Adrenal gland (tissue), 12 donors: ENCODE measurements around the gene ABCC5. TPM values are rescaled to one million over a fixed set of nuclear protein-coding genes. Genes with fewer than 3 reads are reported as not detected.

ENCODE experiments used
- DNase-seq, 7 donors: peaks; one replicate each; pipeline ENCODE4 v3.0.0-alpha.2; 2019 to 2020
- H3K27ac ChIP-seq, 5 donors: fragments of 200-600 bp; sonication (generic) in 4 of 5; 1 replicate in 3 of 5; 2 replicates in 2 of 5; pipeline versions ENCODE4 v1.5.1 to v1.8.0; 2016 to 2020; ENCODE audit warnings: mild to moderate bottlenecking in 1 of 5
- H3K27me3 ChIP-seq: fragments of 200-600 bp; 2 replicates; pipeline ENCODE4 v1.8.0; 2021
- H3K36me3 ChIP-seq, 2 donors: fragments of 200-600 bp; replicated peaks in 1 of 2; 1 replicate in 1 of 2; 2 replicates in 1 of 2; pipeline versions ENCODE4 v1.5.1 to v1.8.0; 2018 to 2022
- H3K4me1 ChIP-seq, 2 donors: fragments of 200-600 bp; replicated peaks in 1 of 2; 1 replicate in 1 of 2; 2 replicates in 1 of 2; pipeline versions ENCODE4 v1.5.1 to v1.8.0; 2018 to 2021
- H3K4me3 ChIP-seq, 4 donors: fragments of 200-600 bp; sonication (generic) in 3 of 4; one replicate each; pipeline ENCODE4 v1.5.1; 2016 to 2018
- H3K9me3 ChIP-seq, 3 donors: fragments of 200-600 bp; sonication (generic) in 1 of 3; replicated peaks in 1 of 3; 1 replicate in 2 of 3; 2 replicates in 1 of 3; pipeline versions ENCODE4 v1.5.1 to v1.8.0; 2016 to 2021
- POLR2A ChIP-seq, 2 donors: fragments of 450-650 bp; IDR thresholded peaks; one replicate each; pipeline ENCODE4 v1.6.1; 2017; ENCODE audit warnings: antibody characterized with exemption in 2 of 2, mild to moderate bottlenecking in 2 of 2, moderate library complexity in 1 of 2
- WGBS, 4 donors: extraction: QIAGEN DNeasy Blood & Tissue Kit in 2 of 4; methylation state at CpG; one replicate each; pipeline versions ENCODE4 v1.1.5 to v1.1.7; 2013 to 2017; 5-methylcytosine and 5-hydroxymethylcytosine counted together
- intact Hi-C, 2 donors: fragments of 100-400 bp; cut with DNase I; formaldehyde crosslinking; loops; one replicate each; pipeline versions ENCODE4 v1.14.1 to v1.15.0; 2022 to 2023
- polyA plus RNA-seq, 3 donors: library from polyadenylated mRNA; stranded (reverse); fragments of 200-250 nt in 2 of 3; fragments of 350-450 nt in 1 of 3; fragmentation: Illumina TruSeq in 1 of 3; extraction: RNeasy Lipid Tissue Mini Kit (QIAGEN cat#74804) in 1 of 3; gene quantifications; one replicate each; pipeline ENCODE4 v1.2.3, GENCODE V29; 2013 to 2014
- total RNA-seq, 9 donors: library from RNA; depleted of rRNA in 4 of 9; stranded (reverse); fragments of >200 nt in 4 of 9; fragments of 120-200 nt in 1 of 9; fragmentation: NEBNext Ultra II Directional in 1 of 9; extraction: Animal tissue kit (Norgen Biotek cat#: 25700) in 1 of 9; gene quantifications; one replicate each; pipeline versions ENCODE4 v1.1.0 to v1.2.4, GENCODE V29; 2013 to 2023
- TF ChIP-seq, protein P1 (sequence below), 6 experiments: fragments of 450-650 bp in 4 of 6; fragments of 200-600 bp in 2 of 6; sonication (generic) in 1 of 6; IDR thresholded peaks; 1 replicate in 5 of 6; 2 replicates in 1 of 6; pipeline versions ENCODE4 v1.5.1 to v1.8.0; 2016 to 2021; ENCODE audit warnings: antibody characterized with exemption in 6 of 6, mild to moderate bottlenecking in 2 of 6, moderate library complexity in 1 of 6
- donor health status: healthy with polysubstance abuse.
- donor health status: Bipolar disorder and iron deficiency.
- donor health status: DM: yes; HTN: yes; CAD: no.
- donor health status: DM: no; HTN: no; CAD: no.
- donor health status: DM: no; HTN: no; CAD: no.
- donor health status: DM: yes; HTN: yes; CAD: no.

ABCC5 gene
- total and polyA plus RNA-seq, 12 donors, result 11.4 to 53.9 (median 25.0) TPM

GRCh38 chr3:183907176-183907575 is 110.5 kb downstream of the ABCC5 start:
- Histone ChIP-seq H3K27me3 (no peaks in the 10 kb centered on the region), H3K27ac (no peak overlapping the region), H3K36me3 (no peaks in the 10 kb centered on the region), H3K4me3 (no peak overlapping the region), H3K4me1 (no peaks in the 10 kb centered on the region), H3K9me3 (no peaks in the 10 kb centered on the region)
- intact Hi-C loops, result no loop called here
- TF ChIP-seq, protein P1, sequence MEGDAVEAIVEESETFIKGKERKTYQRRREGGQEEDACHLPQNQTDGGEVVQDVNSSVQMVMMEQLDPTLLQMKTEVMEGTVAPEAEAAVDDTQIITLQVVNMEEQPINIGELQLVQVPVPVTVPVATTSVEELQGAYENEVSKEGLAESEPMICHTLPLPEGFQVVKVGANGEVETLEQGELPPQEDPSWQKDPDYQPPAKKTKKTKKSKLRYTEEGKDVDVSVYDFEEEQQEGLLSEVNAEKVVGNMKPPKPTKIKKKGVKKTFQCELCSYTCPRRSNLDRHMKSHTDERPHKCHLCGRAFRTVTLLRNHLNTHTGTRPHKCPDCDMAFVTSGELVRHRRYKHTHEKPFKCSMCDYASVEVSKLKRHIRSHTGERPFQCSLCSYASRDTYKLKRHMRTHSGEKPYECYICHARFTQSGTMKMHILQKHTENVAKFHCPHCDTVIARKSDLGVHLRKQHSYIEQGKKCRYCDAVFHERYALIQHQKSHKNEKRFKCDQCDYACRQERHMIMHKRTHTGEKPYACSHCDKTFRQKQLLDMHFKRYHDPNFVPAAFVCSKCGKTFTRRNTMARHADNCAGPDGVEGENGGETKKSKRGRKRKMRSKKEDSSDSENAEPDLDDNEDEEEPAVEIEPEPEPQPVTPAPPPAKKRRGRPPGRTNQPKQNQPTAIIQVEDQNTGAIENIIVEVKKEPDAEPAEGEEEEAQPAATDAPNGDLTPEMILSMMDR (IDR thresholded peaks at IDR 0.05), result no peak
- no peak for TF ChIP-seq POLR2A (IDR thresholded peaks at IDR 0.05)
- WGBS, 4 donors, result 73 to 81% (median 76%) methylated on average over 6 of the region's 6 CpGs
- no peak for DNase-seq

- WGBS, 4 donors, result 76 to 86% (median 80%) methylated on average over 7 to 13 of the region's 13 CpGs
- TF ChIP-seq, protein P1 (IDR thresholded peaks at IDR 0.05), result no peak
- TF ChIP-seq POLR2A (IDR thresholded peaks at IDR 0.05), result no peak
- Histone ChIP-seq H3K9me3 (no peaks in the 10 kb centered on the region), H3K4me1 (no peaks in the 10 kb centered on the region), H3K27ac (no peak overlapping the region), H3K27me3 (no peaks in the 10 kb centered on the region), H3K4me3 (no peak overlapping the region), H3K36me3 (no peaks in the 10 kb centered on the region)
- DNase-seq, result no peak
- intact Hi-C loops, result no loop called here
Observed at GRCh38 chr3:183906234-183906921, 111.3 kb downstream of the ABCC5 start.

DNA sequence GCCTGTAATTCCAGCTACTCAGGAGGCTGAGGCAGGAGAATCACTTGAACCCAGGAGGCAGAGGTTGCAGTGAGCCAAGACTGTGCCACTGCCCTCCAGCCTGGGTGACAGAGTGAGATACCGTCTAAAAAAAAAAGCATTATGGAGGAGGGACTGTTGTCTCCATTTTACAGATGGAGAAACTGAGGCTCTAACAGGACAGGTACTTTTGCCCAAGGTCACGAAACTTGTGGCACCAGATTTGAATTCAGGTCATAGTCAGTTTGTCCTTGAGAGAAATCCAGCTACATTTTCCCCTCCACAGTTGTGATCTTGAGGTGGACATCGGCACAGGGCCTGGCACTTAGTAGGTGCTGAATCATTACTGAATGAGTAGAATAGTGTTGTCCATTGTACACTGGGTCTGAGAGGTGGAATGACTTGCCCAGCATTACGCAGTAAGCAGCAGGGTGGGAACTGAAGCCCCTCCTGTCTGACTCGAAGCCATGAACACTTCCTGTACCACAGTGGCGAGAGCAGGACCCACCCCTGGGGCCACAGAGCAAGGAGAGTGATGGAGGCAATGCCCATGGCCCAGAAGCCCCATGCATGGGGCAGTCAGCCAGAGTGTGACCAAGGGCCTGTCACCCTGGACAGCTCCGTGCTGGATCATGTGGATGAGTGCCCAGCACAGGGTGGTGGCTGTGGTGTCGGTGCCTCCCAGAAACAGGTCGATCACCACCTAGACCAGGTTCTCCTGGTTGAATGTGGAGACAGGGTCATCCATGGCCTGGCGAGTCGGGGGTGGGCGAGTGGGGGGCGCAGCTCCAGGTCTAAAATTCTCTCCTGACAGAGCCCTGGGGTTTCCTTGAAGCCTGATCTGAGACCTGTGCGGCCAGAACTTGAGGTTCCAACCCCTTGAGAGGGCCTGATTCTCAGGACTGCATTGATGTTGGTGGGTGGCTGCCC is 112.6 kb downstream of the ABCC5 start:
- peak in 2 of 7 donors; percentile 12 to 21 for DNase-seq
- intact Hi-C loops, result loop anchor here (5.0 kb wide), 1 partner anchor 112 kb away; the partner anchor contains the start of gene ABCC5 (in 2 of the 2)
- Histone ChIP-seq H3K27me3 (no peaks in the 10 kb centered on the region), H3K4me3 (no peak overlapping the region), H3K9me3 (no peaks in the 10 kb centered on the region), H3K36me3 (no peaks in the 10 kb centered on the region), H3K27ac (no peak overlapping the region), H3K4me1 (no peaks in the 10 kb centered on the region)
- 77 to 86% (median 80%) methylated on average over 6 to 14 of the region's 14 CpGs for WGBS, 4 donors
- TF ChIP-seq, protein P1 (IDR thresholded peaks at IDR 0.05), result no peak
- no peak for TF ChIP-seq POLR2A (IDR thresholded peaks at IDR 0.05)

DNA sequence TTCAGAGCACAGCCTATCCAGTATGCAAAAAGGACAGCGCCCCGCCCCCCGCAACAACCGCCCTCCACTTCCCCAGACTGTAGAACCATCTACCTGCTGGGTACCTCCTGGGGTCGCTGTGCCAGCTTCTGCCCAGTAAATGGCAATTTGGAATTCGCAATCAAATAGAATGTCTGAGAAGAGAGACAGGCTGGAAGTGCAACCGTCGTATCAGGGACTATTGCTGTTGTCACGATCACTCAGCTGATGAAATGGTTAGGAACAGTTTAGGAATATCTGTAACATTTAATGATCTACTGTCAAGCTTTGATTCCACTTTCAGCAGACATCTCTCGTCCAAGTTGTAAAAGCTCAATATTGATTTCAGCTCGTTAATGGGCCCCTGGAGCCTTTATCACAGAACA is 119.7 kb downstream of the ABCC5 start:
- DNase-seq, result no peak
- Histone ChIP-seq H3K9me3 (no peaks in the 10 kb centered on the region), H3K4me3 (no peak overlapping the region), H3K27ac (no peak overlapping the region), H3K36me3 (no peaks in the 10 kb centered on the region), H3K4me1 (no peaks in the 10 kb centered on the region), H3K27me3 (peaks cover 4% of the 10 kb centered on the region)
- TF ChIP-seq, protein P1 (IDR thresholded peaks at IDR 0.05), result no peak
- no peak for TF ChIP-seq POLR2A (IDR thresholded peaks at IDR 0.05)
- 64 to 73% (median 69%) methylated on average over 11 of the region's 11 CpGs for WGBS, 4 donors
- intact Hi-C loops, result loop anchor here (5.0 to 10.0 kb wide), 5 partner anchors 237 to 647 kb away; partner anchors contain the start of genes ALG3 (in 2 of the 2), EEF1AKMT4 (in 2 of the 2) and EIF2B5 (in 1 of the 2)
